H1 (cell line): Measurements from ENCODE around the gene DOCK10. TPM values are rescaled to one million over a fixed set of nuclear protein-coding genes. Genes with fewer than 3 reads are reported as not detected.

Source experiments
- CTCF ChIA-PET: fragments of 300-600 bp; sonication (Branson Sonifier 250); formaldehyde crosslinking; loops from one replicate; lab custom pipeline; 2021; ENCODE audit not compliant: partially characterized antibody; lab: Charles Lee
- POLR2A ChIA-PET: fragments of 300-600 bp; sonication (Branson Sonifier 250); formaldehyde crosslinking; loops from one replicate; lab custom pipeline; 2021; ENCODE audit warnings: inconsistent platforms; ENCODE audit not compliant: partially characterized antibody; lab: Charles Lee
- DNase-seq, 2 experiments: peaks; one replicate each; pipeline versions ENCODE4 v3.0.0 to v3.0.0-alpha.2; 2010 to 2022; ENCODE audit warnings: low spot score in 2 of 2, low read depth in 1 of 2, mixed read lengths in 1 of 2
- FAIRE-seq: peaks from 2 replicates; lab custom pipeline; 2011; peaks lifted over from hg19 to GRCh38; lab: Jason Lieb, UNC
- H2AFZ ChIP-seq: 2 replicates; pipeline ENCODE4 v1.8.1; 2012; ENCODE audit warnings: low read length, inconsistent platforms
- H2AK5ac ChIP-seq: 2 replicates; pipeline ENCODE4 v1.6.1; 2013; ENCODE audit warnings: low read depth, low read length
- H2BK120ac ChIP-seq: replicated peaks from 2 replicates; pipeline ENCODE3; 2013; ENCODE audit warnings: low read depth, low read length, inconsistent platforms
- H2BK12ac ChIP-seq: 2 replicates; pipeline ENCODE4 v1.6.1; 2013; ENCODE audit warnings: low read depth, low read length
- H2BK15ac ChIP-seq: 2 replicates; pipeline ENCODE4 v1.6.1; 2013; ENCODE audit warnings: low read length
- H2BK20ac ChIP-seq: 2 replicates; pipeline ENCODE4 v1.6.1; 2013; ENCODE audit warnings: low read length
- H2BK5ac ChIP-seq: 2 replicates; pipeline ENCODE4 v1.6.1; 2013; ENCODE audit warnings: low read depth, low read length
- H3K14ac ChIP-seq: 2 replicates; pipeline ENCODE4 v1.6.1; 2013; ENCODE audit warnings: inconsistent platforms; ENCODE audit not compliant: insufficient read length
- H3K18ac ChIP-seq: 2 replicates; pipeline ENCODE4 v1.6.1; 2013; ENCODE audit warnings: low read length; ENCODE audit errors: extremely low read depth
- H3K23ac ChIP-seq: 2 replicates; pipeline ENCODE4 v1.6.1; 2013; ENCODE audit warnings: inconsistent platforms; ENCODE audit not compliant: insufficient read length
- H3K23me2 ChIP-seq: 2 replicates; pipeline ENCODE4 v1.6.1; 2013; ENCODE audit warnings: low read depth, low read length
- H3K27ac ChIP-seq: 2 replicates; pipeline ENCODE4 v1.6.1; 2011; ENCODE audit warnings: low read depth, low read length, inconsistent platforms
- H3K27me3 ChIP-seq, 4 experiments: replicated peaks in 1 of 4; 1 replicate in 1 of 4; 2 replicates in 3 of 4; pipeline versions ENCODE4 v1.6.1 to v1.8.1; 2011 to 2013; ENCODE audit warnings: low read length in 3 of 4, mild to moderate bottlenecking in 3 of 4, inconsistent platforms in 2 of 4, mixed read lengths in 2 of 4, moderate library complexity in 1 of 4; ENCODE audit not compliant: control insufficient read depth in 3 of 4, insufficient read depth in 3 of 4; ENCODE audit errors: extremely low read depth in 1 of 4
- H3K36me3 ChIP-seq, 4 experiments: 2 replicates each; pipeline versions ENCODE4 v1.6.1 to v1.8.1; 2011 to 2013; ENCODE audit warnings: mild to moderate bottlenecking in 4 of 4, low read length in 3 of 4, moderate library complexity in 2 of 4, control low read depth in 1 of 4, inconsistent platforms in 1 of 4; ENCODE audit not compliant: insufficient read depth in 4 of 4, control insufficient read depth in 2 of 4
- H3K4ac ChIP-seq: replicated peaks from 2 replicates; pipeline ENCODE3; 2013; ENCODE audit warnings: low read length, low read depth, mixed read lengths, inconsistent platforms; ENCODE audit not compliant: insufficient read length
- H3K4me1 ChIP-seq, 4 experiments: replicated peaks in 1 of 4; 1 replicate in 1 of 4; 2 replicates in 3 of 4; pipeline versions ENCODE4 v1.6.1 to v1.8.1; 2011 to 2013; ENCODE audit warnings: low read length in 3 of 4, inconsistent platforms in 2 of 4, mixed read lengths in 1 of 4; ENCODE audit not compliant: insufficient read depth in 4 of 4, control insufficient read depth in 3 of 4
- H3K4me2 ChIP-seq, 2 experiments: 2 replicates each; pipeline versions ENCODE4 v1.6.1 to v1.8.1; 2011 to 2013; ENCODE audit warnings: low read depth in 2 of 2, low read length in 2 of 2, control low read depth in 1 of 2, inconsistent platforms in 1 of 2, mild to moderate bottlenecking in 1 of 2; ENCODE audit not compliant: insufficient read depth in 1 of 2
- H3K4me3 ChIP-seq, 4 experiments: fragments of 200-600, 300-600 bp in 1 of 4; sonication (generic), shearing (Covaris generic), sonication (Bioruptor Twin) in 1 of 4; 2 replicates each; pipeline versions ENCODE4 v1.5.1 to v1.8.1; 2011 to 2016; ENCODE audit warnings: low read length in 4 of 4, low read depth in 3 of 4, control low read depth in 2 of 4, inconsistent platforms in 2 of 4, mild to moderate bottlenecking in 2 of 4, mixed read lengths in 1 of 4, moderate library complexity in 1 of 4; ENCODE audit not compliant: insufficient read depth in 2 of 4; ENCODE audit errors: extremely low read depth in 1 of 4
- H3K56ac ChIP-seq: replicated peaks from 2 replicates; pipeline ENCODE3; 2013; ENCODE audit warnings: low read depth, mild to moderate bottlenecking, mixed read lengths, low read length, inconsistent platforms; ENCODE audit not compliant: insufficient read length
- H3K79me1 ChIP-seq: 2 replicates; pipeline ENCODE4 v1.6.1; 2013; ENCODE audit warnings: low read depth, low read length, control low read depth
- H3K79me2 ChIP-seq, 2 experiments: 2 replicates each; pipeline versions ENCODE4 v1.6.1 to v1.8.1; 2012 to 2013; ENCODE audit warnings: low read length in 2 of 2, mild to moderate bottlenecking in 2 of 2, inconsistent platforms in 1 of 2; ENCODE audit not compliant: insufficient read depth in 2 of 2, control insufficient read depth in 1 of 2
- H3K9ac ChIP-seq, 4 experiments: replicated peaks in 1 of 4; 1 replicate in 1 of 4; 2 replicates in 3 of 4; pipeline versions ENCODE4 v1.6.1 to v1.8.1; 2011 to 2013; ENCODE audit warnings: low read depth in 3 of 4, low read length in 3 of 4, control low read depth in 2 of 4, mild to moderate bottlenecking in 2 of 4, moderate library complexity in 2 of 4, inconsistent platforms in 1 of 4; ENCODE audit errors: extremely low read depth in 1 of 4
- H3K9me3 ChIP-seq, 2 experiments: 2 replicates each; pipeline versions ENCODE4 v1.6.1 to v1.8.1; 2012 to 2013; ENCODE audit warnings: mild to moderate bottlenecking in 2 of 2, moderate library complexity in 2 of 2, control low read depth in 1 of 2, inconsistent platforms in 1 of 2, low read depth in 1 of 2, low read length in 1 of 2, mixed read lengths in 1 of 2; ENCODE audit not compliant: insufficient read depth in 2 of 2
- H4K20me1 ChIP-seq, 2 experiments: replicated peaks in 1 of 2; 2 replicates each; pipeline versions ENCODE3 to v1.8.1; 2011 to 2013; ENCODE audit warnings: inconsistent platforms in 2 of 2, low read length in 2 of 2, mild to moderate bottlenecking in 1 of 2; ENCODE audit not compliant: insufficient read depth in 2 of 2, control insufficient read depth in 1 of 2
- H4K5ac ChIP-seq: 2 replicates; pipeline ENCODE4 v1.6.1; 2013; ENCODE audit warnings: low read length, low read depth, mixed read lengths, inconsistent platforms; ENCODE audit not compliant: insufficient read length
- H4K8ac ChIP-seq: 2 replicates; pipeline ENCODE4 v1.8.0; 2013; ENCODE audit warnings: mild to moderate bottlenecking, moderate library complexity, low read length, inconsistent platforms; ENCODE audit not compliant: insufficient read depth; ENCODE audit errors: extremely low read depth
- H4K91ac ChIP-seq: replicated peaks from 2 replicates; pipeline ENCODE3; 2013; ENCODE audit warnings: low read length, mixed read lengths, inconsistent platforms; ENCODE audit not compliant: insufficient read length
- CTBP2 ChIP-seq: IDR thresholded peaks from 2 replicates; pipeline ENCODE4 v1.7.0; 2011; ENCODE audit warnings: borderline replicate concordance, mild to moderate bottlenecking, moderate library complexity, mixed read lengths, low read length; ENCODE audit not compliant: insufficient read depth, insufficient read length
- KDM4A ChIP-seq: IDR thresholded peaks from one replicate; pipeline ENCODE4 v1.7.1; 2012; ENCODE audit warnings: low read depth, mild to moderate bottlenecking, moderate library complexity, low read length, inconsistent platforms; ENCODE audit not compliant: severe bottlenecking
- RBBP5 ChIP-seq: IDR thresholded peaks from 2 replicates; pipeline ENCODE4 v1.7.1; 2012; ENCODE audit warnings: low read depth, mild to moderate bottlenecking, inconsistent platforms, low read length, moderate library complexity, borderline replicate concordance
- TAF1 ChIP-seq: IDR thresholded peaks from 2 replicates; pipeline ENCODE4 v1.6.1; 2011; ENCODE audit warnings: mild to moderate bottlenecking, low read depth, low read length
- WGBS, 2 experiments: shearing (Covaris generic) in 1 of 2; methylation state at CpG; one replicate each; pipeline versions ENCODE4 v1.1.6 to v1.1.7; 2013 to 2015; ENCODE audit warnings: low lambda C conversion rate in 2 of 2, mixed read lengths in 2 of 2, inconsistent platforms in 1 of 2, low coverage in 1 of 2, missing lambda C conversion rate in 1 of 2; ENCODE audit not compliant: insufficient replicate concordance in 2 of 2, insufficient coverage in 1 of 2, insufficient read length in 1 of 2; ENCODE audit errors: extremely low coverage in 1 of 2, missing lambda C conversion rate in 1 of 2; 5-methylcytosine and 5-hydroxymethylcytosine counted together
- polyA plus RNA-seq, 7 experiments: library from polyadenylated mRNA; depleted of rRNA in 3 of 7; stranded (reverse) in 5 of 7; unstranded in 2 of 7; fragments of >200 nt in 5 of 7; fragments of 200-250 nt in 2 of 7; gene quantifications; 1 replicate in 5 of 7; 2 replicates in 1 of 7; 4 replicates in 1 of 7; pipeline versions ENCODE4 v1.2.1 to v1.2.3, GENCODE V29; 2011 to 2013; ENCODE audit warnings: missing spikeins in 2 of 7, mixed read lengths in 2 of 7
- total RNA-seq: library from RNA; stranded (reverse); fragmentation: NEBNext Ultra II Directional; extraction: Animal tissue kit (Norgen Biotek cat#: 25700); gene quantifications from 2 replicates; pipeline ENCODE4 v1.2.1, GENCODE V29; 2021

Gene DOCK10
- total and polyA plus RNA-seq, 2 of the 8 experiments (the other 6 are each of a cell fraction or from before 2014, with no cell fraction given) = 0.33 to 1.6 TPM

DNA sequence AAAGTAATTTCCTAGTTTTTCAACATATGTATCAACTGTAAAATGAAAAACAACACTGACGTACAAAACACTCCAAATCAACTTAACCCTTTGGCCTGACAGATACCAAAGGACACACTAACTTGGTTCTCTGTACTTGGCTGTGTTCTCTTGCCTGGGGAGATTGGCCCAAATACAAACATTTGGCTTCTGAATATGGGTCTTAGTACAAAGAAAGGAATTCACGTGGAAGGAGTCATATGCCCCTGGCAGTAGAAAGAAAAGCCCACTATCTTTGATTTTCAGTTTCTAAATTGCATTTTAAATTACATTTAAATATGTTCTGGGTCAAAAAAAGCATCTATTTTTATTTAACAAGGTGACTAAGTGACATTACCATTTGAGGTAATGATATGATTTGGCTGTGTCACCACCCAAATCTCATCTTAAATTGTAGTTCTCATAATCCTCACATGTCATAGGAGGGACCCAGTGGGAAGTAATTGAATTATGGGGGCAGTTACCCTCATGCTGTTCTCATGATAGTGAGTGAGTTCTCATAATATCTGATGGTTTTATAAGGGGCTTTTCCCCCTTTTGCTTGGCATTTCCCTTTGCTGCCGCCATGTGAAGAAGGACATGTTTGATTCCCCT lies 172.6 kb downstream of the DOCK10 start:
- Histone ChIP-seq H2BK15ac (no peak overlapping the region), H3K14ac (no peak overlapping the region), H3K56ac (no peak overlapping the region), H3K9ac (no peak overlapping the region), H2AFZ (no peak overlapping the region), H2BK120ac (no peak overlapping the region), H2BK5ac (no peak overlapping the region), H3K18ac (no peak overlapping the region), H4K8ac (no peak overlapping the region), H3K23me2 (no peaks in the 10 kb centered on the region), H3K9me3 (no peaks in the 10 kb centered on the region), H3K4me2 (no peak overlapping the region), H3K4me3 (no peak overlapping the region), H3K4ac (no peak overlapping the region), H3K79me2 (no peaks in the 10 kb centered on the region), H3K23ac (no peak overlapping the region), H2AK5ac (no peak overlapping the region), H3K27me3 (no peaks in the 10 kb centered on the region), H2BK12ac (no peak overlapping the region), H3K27ac (no peak overlapping the region), H3K79me1 (no peaks in the 10 kb centered on the region), H4K91ac (no peak overlapping the region), H3K36me3 (no peaks in the 10 kb centered on the region), H3K4me1 (no peaks in the 10 kb centered on the region), H2BK20ac (no peak overlapping the region)
- ChIA-PET CTCF (no interaction called here), POLR2A (no interaction called here)
- WGBS, 2 experiments = 86% methylated on average over 3 of the region's 3 CpGs; no CpG with 5 or more reads in 1 of the 2 experiments
- no peak for FAIRE-seq
- DNase-seq = no peak
- TF ChIP-seq RBBP5 (no peak), CTBP2 (no peak), KDM4A (no peak), TAF1 (no peak)
- TF ChIP-seq, all 59 proteins: peak for 0
- no peak overlapping the region for H4K5ac ChIP-seq
- H4K20me1 ChIP-seq = no peaks in the 10 kb centered on the region
